Ovary (tissue), 9 donors: ENCODE measurements around the gene MUC13. TPM values are rescaled to one million over a fixed set of nuclear protein-coding genes. Genes with fewer than 3 reads are reported as not detected.

Source experiments
- DNase-seq, 5 donors: peaks; one replicate each; pipeline ENCODE4 v3.0.0-alpha.2; 2019 to 2020
- H3K27ac ChIP-seq, 2 donors: fragments of 200-600 bp; one replicate each; pipeline versions ENCODE4 v1.5.1 to v1.8.0; 2019 to 2022
- H3K27me3 ChIP-seq: fragments of 200-600 bp; one replicate; pipeline ENCODE4 v1.8.0; 2022
- H3K36me3 ChIP-seq: fragments of 200-600 bp; sonication (generic); one replicate; pipeline ENCODE4 v1.5.1; 2019
- H3K4me1 ChIP-seq: one replicate; pipeline ENCODE4 v1.8.1; 2013; ENCODE audit warnings: mild to moderate bottlenecking, moderate library complexity; ENCODE audit not compliant: insufficient read depth
- H3K4me3 ChIP-seq: fragments of 200-600 bp; sonication (generic); one replicate; pipeline ENCODE4 v1.5.1; 2017
- H3K9me3 ChIP-seq, 2 donors: fragments of 200-600 bp in 1 of 2; sonication (generic) in 1 of 2; one replicate each; pipeline versions ENCODE4 v1.5.1 to v1.8.1; 2013 to 2019; ENCODE audit warnings: mild to moderate bottlenecking in 1 of 2, moderate library complexity in 1 of 2
- CTCF ChIP-seq, 3 donors: fragments of 450-650 bp in 2 of 3; fragments of 200-600 bp in 1 of 3; IDR thresholded peaks; one replicate each; pipeline versions ENCODE4 v1.5.1 to v1.8.0; 2016 to 2022; ENCODE audit warnings: antibody characterized with exemption in 3 of 3, mild to moderate bottlenecking in 1 of 3
- EP300 ChIP-seq: sonication (generic); formaldehyde crosslinking; IDR thresholded peaks from one replicate; pipeline ENCODE4 v1.6.1; 2017; ENCODE audit warnings: antibody characterized with exemption
- POLR2A ChIP-seq: fragments of 450-650 bp; IDR thresholded peaks from one replicate; pipeline ENCODE4 v1.6.1; 2017; ENCODE audit warnings: antibody characterized with exemption, mild to moderate bottlenecking, moderate library complexity
- WGBS, 3 donors: extraction: QIAGEN DNeasy Blood & Tissue Kit in 1 of 3; methylation state at CpG; one replicate each; pipeline versions ENCODE4 v1.1.5 to v1.1.7; 2013 to 2017; 5-methylcytosine and 5-hydroxymethylcytosine counted together
- intact Hi-C, 4 donors: fragments of 100-400 bp; cut with DNase I; formaldehyde crosslinking; loops; one replicate each; pipeline versions ENCODE4 v1.11.0 to v1.15.1; 2022 to 2023
- polyA plus RNA-seq, 2 donors: library from polyadenylated mRNA; stranded (reverse); fragments of 200-250 nt in 1 of 2; fragments of 350-450 nt in 1 of 2; fragmentation: Illumina TruSeq in 1 of 2; extraction: RNeasy Lipid Tissue Mini Kit (QIAGEN cat#74804) in 1 of 2; gene quantifications; one replicate each; pipeline ENCODE4 v1.2.3, GENCODE V29; 2013 to 2014
- total RNA-seq, 7 donors: library from RNA; depleted of rRNA in 2 of 7; stranded (reverse); fragments of >200 nt in 2 of 7; fragmentation: NEBNext Ultra II Directional in 3 of 7; extraction: Animal tissue kit (Norgen Biotek cat#: 25700) in 3 of 7; gene quantifications; one replicate each; pipeline versions ENCODE4 v1.1.0 to v1.2.4, GENCODE V29; 2016 to 2023
- donor health status: DM: no; HTN: no; CAD: no; lungs with moderate emphysema.
- donor health status: DM: no; HTN: no; CAD: no.
- donor health status: Bipolar disorder and iron deficiency.
- donor health status: DM: yes; HTN: yes; CAD: no.
- donor health status: DM: no; HTN: no; CAD: no.
- donor health status: DM: yes; HTN: yes; CAD: no.

Gene MUC13
- total and polyA plus RNA-seq, 9 donors: 0.04 to 1.5 (median 0.23) TPM; not detected in 4

GRCh38 chr3:124950026-124950425, 15.5 kb upstream of the MUC13 start:
- intact Hi-C loops: no loop called here
- no peak overlapping the region for H3K27ac ChIP-seq
- H3K27me3 ChIP-seq: no peaks in the 10 kb centered on the region
- no peak for DNase-seq
- no peak overlapping the region for H3K4me3 ChIP-seq
- TF ChIP-seq CTCF (IDR thresholded peaks at IDR 0.05) (no peak), POLR2A (no peak), EP300 (no peak)
- no peaks in the 10 kb centered on the region for H3K9me3 ChIP-seq
- no peaks in the 10 kb centered on the region for H3K36me3 ChIP-seq
- no peaks in the 10 kb centered on the region for H3K4me1 ChIP-seq
- 71 to 82% (median 71%) methylated on average over 3 of the region's 3 CpGs for WGBS, 3 donors

GRCh38 chr3:124942613-124943012, 8.1 kb upstream of the MUC13 start:
- H3K9me3 ChIP-seq: no peaks in the 10 kb centered on the region
- H3K4me1 ChIP-seq: no peaks in the 10 kb centered on the region
- H3K36me3 ChIP-seq: no peaks in the 10 kb centered on the region
- WGBS, 3 donors: 93 to 100% (median 97%) methylated on average over 2 of the region's 2 CpGs
- TF ChIP-seq EP300 (no peak), CTCF (IDR thresholded peaks at IDR 0.05) (no peak), POLR2A (no peak)
- no peak overlapping the region for H3K27ac ChIP-seq
- no peak for DNase-seq
- intact Hi-C loops: no loop called here
- no peaks in the 10 kb centered on the region for H3K27me3 ChIP-seq
- H3K4me3 ChIP-seq: no peak overlapping the region

GRCh38 chr3:124941771-124942170, 7.2 kb upstream of the MUC13 start:
- no peaks in the 10 kb centered on the region for H3K36me3 ChIP-seq
- H3K4me1 ChIP-seq: no peaks in the 10 kb centered on the region
- no peaks in the 10 kb centered on the region for H3K27me3 ChIP-seq
- H3K9me3 ChIP-seq: no peaks in the 10 kb centered on the region
- no peak for DNase-seq
- 79 to 93% (median 86%) methylated on average over 12 of the region's 12 CpGs for WGBS, 3 donors
- H3K4me3 ChIP-seq: no peak overlapping the region
- no peak for TF ChIP-seq CTCF (IDR thresholded peaks at IDR 0.05)
- no peak for TF ChIP-seq EP300
- TF ChIP-seq POLR2A: no peak
- no peak overlapping the region for H3K27ac ChIP-seq
- intact Hi-C loops: no loop called here

GRCh38 chr3:124939661-124940060, 5.1 kb upstream of the MUC13 start:
- no peaks in the 10 kb centered on the region for H3K9me3 ChIP-seq
- no peaks in the 10 kb centered on the region for H3K4me1 ChIP-seq
- no peaks in the 10 kb centered on the region for H3K36me3 ChIP-seq
- 67 to 80% (median 68%) methylated on average over 4 of the region's 4 CpGs for whole genome bisulfite sequencing, 3 donors
- intact Hi-C loops: loop anchor here in 1 of 4 donors (10.0 kb wide), 1 partner anchor 495 kb away; no protein-coding TSS in a partner anchor
- TF ChIP-seq EP300 (no peak), POLR2A (no peak), CTCF (IDR thresholded peaks at IDR 0.05) (no peak)
- no peaks in the 10 kb centered on the region for H3K27me3 ChIP-seq
- DNase-seq: no peak
- H3K27ac ChIP-seq: no peak overlapping the region
- no peak overlapping the region for H3K4me3 ChIP-seq
